Neural progenitor cell (in vitro differentiated cells): Measurements from ENCODE around the gene TMPRSS4. TPM values are rescaled to one million over a fixed set of nuclear protein-coding genes. Genes with fewer than 3 reads are reported as not detected.

ENCODE experiments used
- DNase-seq: peaks from one replicate; pipeline ENCODE4 v3.0.0-alpha.2; 2016; ENCODE audit warnings: low spot score
- H2AFZ ChIP-seq: fragments of 200-600 bp; sonication (generic); replicated peaks from 2 replicates; pipeline ENCODE4 v1.6.1; 2016; ENCODE audit warnings: antibody characterized with exemption
- H3F3A ChIP-seq: fragments of 200-600 bp; sonication (generic); 2 replicates; pipeline ENCODE4 v1.6.1; 2016; ENCODE audit warnings: antibody characterized with exemption, low read depth
- H3K27ac ChIP-seq: fragments of 200-600 bp; sonication (generic); 2 replicates; pipeline ENCODE4 v1.5.1; 2016; ENCODE audit warnings: mild to moderate bottlenecking
- H3K27me3 ChIP-seq: fragments of 200-600 bp; sonication (generic); 2 replicates; pipeline ENCODE4 v1.6.1; 2016; ENCODE audit warnings: mild to moderate bottlenecking, moderate library complexity
- H3K36me3 ChIP-seq: fragments of 200-600 bp; sonication (generic); 2 replicates; pipeline ENCODE4 v1.5.1; 2016
- H3K4me1 ChIP-seq: fragments of 200-600 bp; sonication (generic); 2 replicates; pipeline ENCODE4 v1.6.1; 2016; ENCODE audit warnings: mixed run types
- H3K4me2 ChIP-seq: fragments of 200-600 bp; sonication (generic); 2 replicates; pipeline ENCODE4 v1.6.1; 2016
- H3K4me3 ChIP-seq: fragments of 200-600 bp; sonication (generic); 2 replicates; pipeline ENCODE4 v1.5.1; 2016
- H3K79me2 ChIP-seq: fragments of 200-600 bp; sonication (generic); 2 replicates; pipeline ENCODE4 v1.6.1; 2016; ENCODE audit warnings: low read depth
- H3K9ac ChIP-seq: fragments of 200-600 bp; sonication (generic); 2 replicates; pipeline ENCODE4 v1.6.1; 2016
- H3K9me3 ChIP-seq: fragments of 200-600 bp; sonication (generic); 2 replicates; pipeline ENCODE4 v1.5.1; 2016; ENCODE audit warnings: low read depth
- H4K20me1 ChIP-seq: fragments of 200-600 bp; sonication (generic); 2 replicates; pipeline ENCODE4 v1.6.1; 2016; ENCODE audit warnings: low read depth
- H3K27ac Mint-ChIP-seq: 3 replicates; pipeline ENCODE4 v1.8.0; 2021; ENCODE audit warnings: mixed read lengths
- H3K27me3 Mint-ChIP-seq: 2 replicates; pipeline ENCODE4 v1.8.0; 2022; ENCODE audit warnings: low read depth, mild to moderate bottlenecking, inconsistent platforms, moderate library complexity, mixed read lengths; ENCODE audit not compliant: insufficient read depth
- H3K36me3 Mint-ChIP-seq: 3 replicates; pipeline ENCODE4 v1.8.0; 2021; ENCODE audit warnings: mixed read lengths
- H3K4me1 Mint-ChIP-seq: 3 replicates; pipeline ENCODE4 v1.8.0; 2021; ENCODE audit warnings: mixed read lengths
- H3K4me3 Mint-ChIP-seq: 3 replicates; pipeline ENCODE4 v1.8.0; 2021; ENCODE audit warnings: mild to moderate bottlenecking, moderate library complexity, mixed read lengths
- H3K9me3 Mint-ChIP-seq: 3 replicates; pipeline ENCODE4 v1.8.0; 2020; ENCODE audit warnings: mixed read lengths
- EZH2 ChIP-seq: fragments of 200-600 bp; sonication (generic); IDR thresholded peaks from 2 replicates; pipeline ENCODE4 v1.6.1; 2017; ENCODE audit warnings: antibody characterized with exemption, mild to moderate bottlenecking, moderate library complexity
- EZH2phosphoT487 ChIP-seq: fragments of 200-600 bp; sonication (generic); IDR thresholded peaks from 2 replicates; pipeline ENCODE4 v1.6.1; 2017; ENCODE audit warnings: antibody characterized with exemption
- total RNA-seq: library from RNA; depleted of rRNA; stranded (reverse); fragments of >200 nt; gene quantifications from 2 replicates; pipeline ENCODE4 v1.2.3, GENCODE V29; 2015; ENCODE audit warnings: low replicate concordance
- TF ChIP-seq, protein P1 (sequence below): fragments of 200-600 bp; sonication (generic); IDR thresholded peaks from 2 replicates; pipeline ENCODE4 v1.5.1; 2017; ENCODE audit warnings: antibody characterized with exemption, mild to moderate bottlenecking

Gene TMPRSS4
- total RNA-seq, 1 donor from 2014 or later: not detected

DNA sequence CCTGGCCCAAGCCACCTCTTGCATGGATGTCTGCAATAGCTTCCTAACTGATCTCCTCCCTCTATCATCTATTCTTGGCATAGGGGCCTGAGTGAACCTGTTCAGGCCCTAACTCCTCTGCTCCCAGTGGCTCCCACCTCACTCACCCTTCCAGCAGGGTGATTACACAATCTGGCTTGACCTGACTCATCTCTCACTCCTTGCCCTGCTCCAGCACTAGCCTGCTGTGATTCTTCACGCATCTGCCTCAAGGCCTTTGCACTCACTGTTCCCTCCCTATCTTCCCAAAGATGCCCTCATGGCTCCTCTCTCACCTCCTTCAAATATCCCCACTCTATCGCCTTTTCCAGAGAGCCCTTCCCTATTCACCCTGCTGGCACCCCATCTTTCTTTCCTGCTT is 65.2 kb downstream of the TMPRSS4 start:
- Histone ChIP-seq H3K79me2 (no peaks in the 10 kb centered on the region), H2AFZ (no peak overlapping the region), H3K27me3 (peaks cover 46% of the 10 kb centered on the region), H3K4me1 (no peaks in the 10 kb centered on the region), H3K4me3 (no peak overlapping the region), H3F3A (peaks cover 6% of the 10 kb centered on the region), H3K9me3 (no peaks in the 10 kb centered on the region), H3K27ac (no peak overlapping the region), H3K36me3 (no peaks in the 10 kb centered on the region), H3K9ac (no peak overlapping the region), H3K4me2 (no peak overlapping the region), H4K20me1 (no peaks in the 10 kb centered on the region)
- no peak for DNase-seq
- Mint-ChIP-seq H3K9me3 (no peaks in the 10 kb centered on the region), H3K36me3 (no peaks in the 10 kb centered on the region), H3K4me1 (peaks cover 8% of the 10 kb centered on the region), H3K4me3 (no peak overlapping the region), H3K27me3 (peaks cover 30% of the 10 kb centered on the region), H3K27ac (no peak overlapping the region)
- TF ChIP-seq EZH2: no peak
- TF ChIP-seq EZH2phosphoT487: no peak
- TF ChIP-seq, protein P1, sequence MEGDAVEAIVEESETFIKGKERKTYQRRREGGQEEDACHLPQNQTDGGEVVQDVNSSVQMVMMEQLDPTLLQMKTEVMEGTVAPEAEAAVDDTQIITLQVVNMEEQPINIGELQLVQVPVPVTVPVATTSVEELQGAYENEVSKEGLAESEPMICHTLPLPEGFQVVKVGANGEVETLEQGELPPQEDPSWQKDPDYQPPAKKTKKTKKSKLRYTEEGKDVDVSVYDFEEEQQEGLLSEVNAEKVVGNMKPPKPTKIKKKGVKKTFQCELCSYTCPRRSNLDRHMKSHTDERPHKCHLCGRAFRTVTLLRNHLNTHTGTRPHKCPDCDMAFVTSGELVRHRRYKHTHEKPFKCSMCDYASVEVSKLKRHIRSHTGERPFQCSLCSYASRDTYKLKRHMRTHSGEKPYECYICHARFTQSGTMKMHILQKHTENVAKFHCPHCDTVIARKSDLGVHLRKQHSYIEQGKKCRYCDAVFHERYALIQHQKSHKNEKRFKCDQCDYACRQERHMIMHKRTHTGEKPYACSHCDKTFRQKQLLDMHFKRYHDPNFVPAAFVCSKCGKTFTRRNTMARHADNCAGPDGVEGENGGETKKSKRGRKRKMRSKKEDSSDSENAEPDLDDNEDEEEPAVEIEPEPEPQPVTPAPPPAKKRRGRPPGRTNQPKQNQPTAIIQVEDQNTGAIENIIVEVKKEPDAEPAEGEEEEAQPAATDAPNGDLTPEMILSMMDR: no peak

DNA sequence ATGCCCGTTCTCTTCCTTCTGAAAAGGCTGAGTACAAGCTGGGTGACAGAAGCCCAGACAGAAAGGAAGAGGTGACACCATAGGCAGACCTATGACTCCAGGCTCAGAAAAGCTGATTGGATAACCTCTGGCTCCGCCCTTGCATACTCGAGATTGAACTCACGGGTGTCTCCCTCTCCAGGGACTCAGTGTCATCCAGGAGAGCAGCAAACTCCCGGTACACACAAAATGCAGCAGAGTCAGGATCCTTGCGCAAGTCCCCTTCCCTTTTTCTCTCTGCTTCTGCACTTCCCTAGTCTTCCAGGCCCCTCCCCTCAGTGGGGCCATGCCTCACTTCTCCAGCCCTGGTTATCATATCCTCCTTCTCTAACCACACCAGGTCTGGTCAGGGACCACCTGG is 65.9 kb downstream of the TMPRSS4 start:
- peaks cover 53% of the 10 kb centered on the region for H3K27me3 ChIP-seq
- no peak overlapping the region for H3K4me3 ChIP-seq

DNA sequence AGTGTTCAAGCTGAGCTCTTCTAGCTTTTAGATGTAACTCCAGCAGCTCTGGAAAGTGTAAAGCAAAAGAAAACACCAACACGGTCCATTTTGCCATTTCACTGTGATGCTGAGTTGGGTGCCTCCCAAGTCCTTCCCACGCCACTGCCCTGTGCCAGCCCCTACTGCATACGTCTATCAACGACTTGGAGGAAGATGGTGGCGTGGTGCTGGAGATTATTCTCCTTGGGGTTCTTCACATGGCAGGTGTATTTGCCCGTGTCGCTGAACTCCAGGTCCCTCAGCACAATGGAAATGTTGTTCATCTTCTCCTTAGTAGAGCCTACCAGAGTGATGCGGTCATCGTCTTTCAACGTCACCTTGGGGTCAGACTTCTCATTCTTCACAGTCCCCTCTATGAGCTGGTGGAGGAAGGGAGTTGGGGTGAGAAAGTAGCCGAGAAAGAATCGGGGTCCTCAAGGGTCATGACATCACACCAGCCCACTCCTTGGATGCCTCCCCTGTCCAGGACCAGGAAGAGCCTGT is 66.8 kb downstream of the TMPRSS4 start:
- Mint-ChIP-seq H3K4me1 (peaks cover 12% of the 10 kb centered on the region), H3K27me3 (peaks cover 42% of the 10 kb centered on the region), H3K9me3 (no peaks in the 10 kb centered on the region), H3K4me3 (no peak overlapping the region), H3K27ac (no peak overlapping the region), H3K36me3 (no peaks in the 10 kb centered on the region)
- no peaks in the 10 kb centered on the region for H3K79me2 ChIP-seq
- DNase-seq: no peak
- H4K20me1 ChIP-seq: no peaks in the 10 kb centered on the region
- TF ChIP-seq, protein P1: no peak
- TF ChIP-seq EZH2phosphoT487: no peak
- no peak overlapping the region for H3K4me3 ChIP-seq
- H3K9ac ChIP-seq: no peak overlapping the region
- H3F3A ChIP-seq: peaks cover 7% of the 10 kb centered on the region
- H3K36me3 ChIP-seq: no peaks in the 10 kb centered on the region
- no peaks in the 10 kb centered on the region for H3K9me3 ChIP-seq
- H3K27me3 ChIP-seq: peaks cover 62% of the 10 kb centered on the region
- H2AFZ ChIP-seq: no peak overlapping the region
- no peak overlapping the region for H3K27ac ChIP-seq
- H3K4me1 ChIP-seq: no peaks in the 10 kb centered on the region
- H3K4me2 ChIP-seq: no peak overlapping the region

More for the DNA sequence above, 65.9 kb downstream of the TMPRSS4 start:
- no peaks in the 10 kb centered on the region for H3K4me1 ChIP-seq
- H2AFZ ChIP-seq: no peak overlapping the region
- no peak overlapping the region for H3K27ac ChIP-seq
- no peaks in the 10 kb centered on the region for H3K36me3 ChIP-seq
- H3K9me3 Mint-ChIP-seq: no peaks in the 10 kb centered on the region
- no peak overlapping the region for H3K27ac Mint-ChIP-seq
- no peaks in the 10 kb centered on the region for H3K36me3 Mint-ChIP-seq
- peaks cover 12% of the 10 kb centered on the region for H3K4me1 Mint-ChIP-seq
- no peak overlapping the region for H3K9ac ChIP-seq
- H4K20me1 ChIP-seq: no peaks in the 10 kb centered on the region
- H3K4me3 Mint-ChIP-seq: no peak overlapping the region
- H3K9me3 ChIP-seq: no peaks in the 10 kb centered on the region
- H3K79me2 ChIP-seq: no peaks in the 10 kb centered on the region
- H3K4me2 ChIP-seq: no peak overlapping the region
- H3F3A ChIP-seq: peaks cover 7% of the 10 kb centered on the region
- peaks cover 35% of the 10 kb centered on the region for H3K27me3 Mint-ChIP-seq
- no peak for DNase-seq
- TF ChIP-seq, protein P1: no peak
- no peak for TF ChIP-seq EZH2
- TF ChIP-seq EZH2phosphoT487: no peak
